Measurements from ENCODE around the gene CACNB2.

- no peak for TF ChIP-seq POLR2A (IDR thresholded peaks at IDR 0.05)
- TF ChIP-seq, protein P1, sequence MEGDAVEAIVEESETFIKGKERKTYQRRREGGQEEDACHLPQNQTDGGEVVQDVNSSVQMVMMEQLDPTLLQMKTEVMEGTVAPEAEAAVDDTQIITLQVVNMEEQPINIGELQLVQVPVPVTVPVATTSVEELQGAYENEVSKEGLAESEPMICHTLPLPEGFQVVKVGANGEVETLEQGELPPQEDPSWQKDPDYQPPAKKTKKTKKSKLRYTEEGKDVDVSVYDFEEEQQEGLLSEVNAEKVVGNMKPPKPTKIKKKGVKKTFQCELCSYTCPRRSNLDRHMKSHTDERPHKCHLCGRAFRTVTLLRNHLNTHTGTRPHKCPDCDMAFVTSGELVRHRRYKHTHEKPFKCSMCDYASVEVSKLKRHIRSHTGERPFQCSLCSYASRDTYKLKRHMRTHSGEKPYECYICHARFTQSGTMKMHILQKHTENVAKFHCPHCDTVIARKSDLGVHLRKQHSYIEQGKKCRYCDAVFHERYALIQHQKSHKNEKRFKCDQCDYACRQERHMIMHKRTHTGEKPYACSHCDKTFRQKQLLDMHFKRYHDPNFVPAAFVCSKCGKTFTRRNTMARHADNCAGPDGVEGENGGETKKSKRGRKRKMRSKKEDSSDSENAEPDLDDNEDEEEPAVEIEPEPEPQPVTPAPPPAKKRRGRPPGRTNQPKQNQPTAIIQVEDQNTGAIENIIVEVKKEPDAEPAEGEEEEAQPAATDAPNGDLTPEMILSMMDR (IDR thresholded peaks at IDR 0.05): no peak
These were observed 227.6 kb downstream of the CACNB2 start for GRCh38 chr10:18367840-18368239.
